Midbrain (tissue), 1 donor: ENCODE measurements around the gene ADARB2.

ENCODE experiments used
- DNase-seq: peaks from one replicate; lab custom pipeline; 2025; lab: John Stamatoyannopoulos, UW

Gene ADARB2

DNA sequence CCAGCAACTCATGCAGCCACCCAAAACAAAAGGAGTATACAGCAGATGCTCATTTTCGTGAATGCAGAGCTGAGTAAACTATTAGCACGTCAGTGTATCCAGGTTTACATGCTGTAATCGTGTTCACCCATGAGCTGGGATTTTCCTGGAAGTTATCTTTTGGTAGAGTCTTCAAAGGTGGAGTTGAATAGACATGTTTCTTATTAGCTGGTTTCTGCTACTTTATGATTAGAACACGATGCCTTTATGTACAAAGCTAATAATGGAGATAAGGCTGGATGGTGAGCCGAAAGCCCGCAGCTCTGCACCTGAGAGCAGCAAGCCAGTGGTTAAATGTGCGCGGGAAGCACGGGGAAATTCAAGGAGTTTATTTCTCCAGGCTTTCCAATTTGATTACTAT is 123.8 kb downstream of the ADARB2 start:
- DNase-seq = no peak

DNA sequence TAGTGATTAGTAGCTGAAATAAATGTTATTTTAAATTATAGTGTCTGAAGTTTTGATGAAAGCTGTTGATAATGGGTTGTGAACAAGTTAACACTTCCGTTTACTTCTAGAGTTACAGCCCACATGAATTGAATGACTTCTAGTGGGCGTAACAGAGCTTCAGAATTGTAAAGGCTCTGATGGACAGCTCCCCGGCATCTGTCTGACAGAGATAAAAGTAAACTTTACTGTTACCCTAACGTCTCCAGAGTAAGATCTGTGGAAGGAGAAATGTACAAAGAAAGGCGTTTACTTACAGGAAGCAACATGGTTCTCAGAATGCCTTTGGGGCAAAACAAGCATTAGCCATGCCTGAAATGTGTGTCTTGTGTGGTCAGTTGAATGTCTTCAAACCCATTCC is 124.4 kb downstream of the ADARB2 start:
- no peak for DNase-seq

DNA sequence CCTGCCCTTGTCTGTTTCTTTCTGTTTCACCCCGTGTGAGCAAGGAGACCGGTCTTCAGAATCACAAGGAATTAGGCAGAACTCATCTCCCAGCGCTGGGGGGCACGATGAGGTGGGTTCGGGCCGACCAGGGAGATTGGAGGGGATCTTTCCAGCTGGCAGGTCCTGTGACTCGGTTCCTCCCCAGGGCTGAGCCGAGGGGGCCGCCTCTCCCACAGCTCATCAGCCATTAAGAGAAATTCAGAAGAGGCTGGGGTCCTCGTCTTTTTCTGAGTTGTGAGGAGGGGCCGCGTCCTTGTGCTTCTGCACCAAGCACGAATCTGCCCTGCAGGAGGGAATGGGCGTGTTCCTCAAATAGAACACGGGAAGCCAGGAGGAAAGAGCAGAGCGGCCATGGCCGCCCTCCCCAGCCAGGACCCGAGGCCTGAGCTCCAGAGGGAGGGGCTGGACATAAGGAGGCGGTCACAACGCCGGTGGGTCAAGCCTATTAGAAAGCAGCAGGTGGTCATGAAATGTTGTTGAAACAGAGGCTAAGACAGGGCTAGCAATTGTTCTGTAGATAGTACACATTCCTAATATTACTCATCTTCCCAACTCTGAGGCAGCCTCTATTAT is 125.3 kb downstream of the ADARB2 start:
- no peak for DNase-seq

DNA sequence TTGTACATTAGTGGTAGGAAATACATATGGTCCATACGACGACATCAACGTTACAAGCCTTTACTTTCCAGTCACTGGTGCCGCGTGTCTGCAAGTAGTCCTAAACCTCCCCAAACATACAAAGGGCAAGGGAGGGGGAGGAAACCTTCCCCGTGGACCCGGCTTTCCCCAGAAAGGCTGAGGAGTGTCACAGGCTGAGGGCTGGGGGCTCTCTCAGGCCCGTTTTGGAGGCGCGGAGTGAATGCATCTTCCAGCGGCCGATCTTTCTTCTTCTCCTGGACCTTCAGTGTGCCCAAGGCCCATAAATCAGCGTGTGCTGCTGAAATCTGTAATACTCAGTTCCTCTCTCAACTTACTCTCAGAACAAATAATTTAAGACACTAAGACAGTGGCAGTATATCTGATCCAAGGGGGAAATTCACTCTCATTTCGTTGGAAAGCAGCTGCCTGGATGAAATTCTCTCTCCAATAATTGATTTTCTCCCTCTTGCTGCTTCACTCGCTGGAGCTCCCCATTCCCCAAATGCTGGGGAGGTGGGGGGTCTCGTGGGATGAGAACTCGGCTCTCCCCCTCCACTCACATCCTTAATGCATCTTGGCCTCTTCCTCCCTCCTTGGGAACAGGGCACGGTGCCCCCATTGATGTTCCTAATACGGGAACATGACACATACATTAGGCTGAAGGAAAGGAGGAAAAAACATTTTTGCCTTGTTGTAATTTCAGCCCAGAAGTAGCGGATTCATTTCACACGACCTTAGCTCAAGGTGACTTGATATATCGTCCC is 126.1 kb downstream of the ADARB2 start:
- no peak for DNase-seq

- DNase-seq = no peak
Observed at GRCh38 chr10:1609648-1609970, 127.7 kb downstream of the ADARB2 start.

GRCh38 chr10:1608851-1609647 is 128.3 kb downstream of the ADARB2 start:
- DNase-seq = no peak

GRCh38 chr10:1608408-1608807 is 128.9 kb downstream of the ADARB2 start:
- DNase-seq = no peak

GRCh38 chr10:1607466-1607865 is 129.9 kb downstream of the ADARB2 start:
- no peak for DNase-seq

DNA sequence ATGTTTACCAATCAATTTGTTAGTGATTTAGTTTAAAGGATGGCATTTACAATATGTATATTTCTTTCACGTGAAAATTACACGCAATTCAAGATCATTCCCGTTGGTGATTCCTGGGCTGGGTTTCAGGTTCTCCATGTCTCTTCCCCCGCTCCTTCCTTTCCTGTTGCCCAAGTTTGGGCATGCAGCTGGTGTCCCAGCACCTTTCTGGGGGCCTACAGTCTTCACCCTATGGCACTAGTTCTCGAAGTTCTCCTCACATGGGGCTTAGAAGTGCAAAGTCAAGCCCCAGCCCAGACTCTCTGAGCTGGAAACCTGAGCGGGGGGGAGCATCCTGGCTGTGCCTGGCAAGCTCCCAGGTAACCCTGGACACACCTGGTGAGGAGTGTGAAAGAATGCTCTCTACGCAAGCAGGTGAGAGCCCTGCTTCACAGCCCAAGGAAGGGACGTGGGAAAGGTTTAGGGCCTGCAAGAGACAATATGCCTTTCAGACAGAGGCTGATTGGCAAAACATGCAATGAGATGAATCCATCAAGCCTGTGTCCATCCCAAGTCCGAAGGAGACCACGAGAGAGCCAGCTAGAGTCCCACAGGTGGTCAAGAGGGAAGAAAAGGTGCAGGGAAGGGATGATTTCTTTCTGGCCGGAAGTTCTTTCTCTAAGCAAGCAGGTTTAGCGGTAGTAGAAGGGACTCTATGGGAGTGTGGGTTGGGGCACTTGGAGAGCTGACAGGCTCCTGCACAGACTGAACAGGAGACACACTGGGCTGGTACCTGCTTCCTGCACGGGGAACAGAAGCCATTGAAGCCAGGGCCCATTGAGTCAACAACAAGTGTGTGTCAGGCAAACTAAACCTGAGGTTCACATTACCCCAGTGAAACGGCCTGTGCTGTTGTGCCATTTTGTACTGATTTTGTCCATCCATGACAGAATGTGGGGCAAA is 131.1 kb downstream of the ADARB2 start:
- DNase-seq = no peak

DNA sequence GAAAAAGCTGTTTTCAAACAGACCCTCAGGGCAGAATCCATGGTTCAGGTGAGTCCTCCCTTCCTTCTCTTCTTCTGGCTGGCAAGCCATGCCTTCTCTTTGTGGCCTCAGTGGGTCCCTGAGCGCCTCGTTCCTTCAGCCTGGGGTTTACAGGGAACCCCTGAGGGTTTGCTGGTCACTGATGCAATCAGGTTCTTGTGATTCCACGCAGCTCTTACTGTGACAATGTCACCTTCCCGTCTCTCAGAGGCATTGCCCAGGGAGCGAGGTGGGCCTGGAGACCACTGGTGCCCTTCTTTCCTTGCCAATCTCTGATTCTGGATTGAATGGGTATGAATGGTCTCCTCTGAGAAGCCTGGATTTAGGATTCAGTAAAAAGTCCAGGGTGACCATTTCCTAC is 132.2 kb downstream of the ADARB2 start:
- no peak for DNase-seq

GRCh38 chr10:1604246-1604645 is 133.1 kb downstream of the ADARB2 start:
- DNase-seq = no peak

GRCh38 chr10:1603181-1603580 is 134.1 kb downstream of the ADARB2 start:
- no peak for DNase-seq

DNA sequence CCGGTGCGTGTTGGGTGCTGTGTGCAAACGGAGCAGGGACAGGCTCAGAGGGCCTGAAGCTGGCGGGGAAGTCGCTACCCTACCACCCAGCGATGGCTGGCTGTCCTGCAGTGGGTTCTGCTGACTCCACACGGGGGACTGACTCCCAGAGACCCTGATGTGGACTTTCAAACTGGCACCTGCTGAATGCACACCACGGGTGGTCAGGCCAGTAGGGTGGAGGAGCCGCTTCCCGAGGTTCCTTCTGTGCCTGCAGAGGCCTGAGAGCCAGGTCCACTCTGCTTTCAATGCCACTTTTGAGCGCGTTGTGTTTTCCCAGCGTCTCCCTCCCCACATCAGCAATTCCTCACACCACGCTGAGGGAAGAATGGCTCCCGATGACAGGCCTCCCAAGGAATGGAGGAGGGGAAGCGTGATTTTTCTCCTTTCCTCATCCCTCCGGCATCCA is 135.3 kb downstream of the ADARB2 start:
- no peak for DNase-seq

DNA sequence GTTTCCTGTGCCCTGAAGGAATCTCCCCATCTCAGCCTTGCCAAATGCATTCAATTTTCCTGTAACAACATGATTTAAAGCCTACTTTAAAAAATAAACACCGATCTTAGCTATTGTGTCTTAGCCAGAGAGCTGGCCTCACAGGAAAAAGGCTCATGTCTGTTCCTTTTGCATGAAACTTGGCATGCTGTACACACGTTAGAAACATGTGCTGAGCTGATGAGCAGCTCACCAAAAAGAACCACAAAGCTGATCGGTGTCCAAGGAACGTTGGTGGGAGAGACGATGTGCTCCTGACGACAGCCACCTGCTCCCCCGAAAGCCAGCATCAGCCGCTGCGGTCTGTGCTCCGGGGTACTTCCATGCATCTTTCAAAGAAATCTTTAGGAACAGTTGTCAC is 135.9 kb downstream of the ADARB2 start:
- no peak for DNase-seq

DNA sequence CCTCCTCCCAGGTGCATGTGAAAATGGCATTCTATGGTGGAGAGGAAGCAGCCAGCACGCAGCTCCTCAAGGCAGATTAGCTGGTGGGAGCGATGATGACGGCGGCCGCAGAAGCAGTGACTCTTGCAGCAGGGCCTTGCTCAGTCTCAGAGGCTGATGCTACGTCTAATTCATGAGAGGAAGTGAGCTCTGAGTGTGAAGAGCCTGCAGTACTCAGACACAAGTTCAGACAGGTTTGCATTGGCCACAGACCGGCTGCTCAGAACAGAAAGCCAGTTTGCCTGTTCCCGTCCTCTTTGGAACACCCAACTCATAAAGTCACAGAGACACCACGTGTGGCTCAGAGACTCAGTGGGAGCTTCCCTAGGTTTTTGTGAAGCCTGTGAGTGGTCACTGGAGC is 136.5 kb downstream of the ADARB2 start:
- DNase-seq = no peak

GRCh38 chr10:1598393-1599153 is 138.8 kb downstream of the ADARB2 start:
- no peak for DNase-seq

- DNase-seq = no peak
Observed at GRCh38 chr10:1597370-1598146, 139.8 kb downstream of the ADARB2 start.

DNA sequence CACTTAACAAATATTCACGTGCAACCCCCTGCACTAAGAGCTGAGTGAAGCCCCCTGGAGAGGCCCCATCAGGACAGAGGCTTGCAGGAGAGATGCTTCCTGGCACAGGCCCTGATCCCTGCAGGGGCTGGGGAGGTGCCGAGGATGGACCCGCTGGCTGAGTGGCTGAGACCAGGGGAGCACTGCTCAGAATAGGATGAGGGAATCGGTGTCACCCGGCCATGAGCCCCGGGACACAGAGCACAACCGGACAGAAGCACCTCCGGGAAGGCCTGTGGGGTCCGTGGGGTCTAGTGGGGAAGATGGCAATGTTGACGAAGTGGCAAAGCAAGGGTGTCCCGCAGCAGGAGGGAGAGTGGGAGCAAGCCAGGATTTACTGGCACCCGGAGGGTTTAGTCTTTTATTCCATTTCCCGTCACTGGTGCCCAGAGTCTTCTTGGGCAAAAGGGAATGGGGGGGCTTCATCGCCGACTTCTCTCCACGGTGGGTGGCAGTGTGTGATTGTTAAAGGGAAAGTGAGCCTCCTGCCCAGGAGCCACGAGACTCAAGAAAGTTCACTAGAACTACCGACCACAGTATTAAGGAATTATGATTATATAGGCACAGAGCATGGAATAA is 140.7 kb downstream of the ADARB2 start:
- DNase-seq = no peak

DNA sequence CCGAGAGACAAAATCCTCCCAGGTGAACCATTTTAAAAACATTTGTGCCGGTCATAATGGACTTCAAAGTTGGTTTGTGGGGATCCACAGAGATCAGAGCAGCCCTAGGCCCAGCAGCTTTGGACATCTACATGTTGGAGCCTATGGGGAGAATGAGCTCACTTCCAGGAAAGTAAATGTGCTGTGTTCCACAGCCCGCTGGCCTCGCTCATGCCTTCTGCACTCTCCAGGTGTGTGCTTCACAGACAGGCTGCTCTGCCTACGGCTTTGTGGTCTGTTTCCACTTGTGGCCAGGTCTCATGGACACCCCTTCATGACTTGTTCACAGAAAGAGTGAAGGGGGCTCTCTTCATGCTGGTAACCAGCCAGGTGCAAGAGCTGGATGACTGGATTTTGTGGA is 141.6 kb downstream of the ADARB2 start:
- no peak for DNase-seq

GRCh38 chr10:1595242-1595600 is 142.1 kb downstream of the ADARB2 start:
- no peak for DNase-seq
